22Rv1 (cell line): ENCODE results near the gene ALDH5A1.

Source experiments
- H3K27ac ChIP-seq: fragments of 450-650 bp; 2 replicates; pipeline ENCODE4 v1.5.1; 2017
- CTCF ChIP-seq: fragments of 450-650 bp; IDR thresholded peaks from 2 replicates; pipeline ENCODE4 v1.5.1; 2017; ENCODE audit warnings: mild to moderate bottlenecking
- ZFX ChIP-seq: fragments of 450-650 bp; IDR thresholded peaks from 2 replicates; pipeline ENCODE4 v1.6.1; 2017; ENCODE audit warnings: antibody characterized with exemption, borderline replicate concordance

ALDH5A1 gene

GRCh38 chr6:24453921-24454320 lies 40.8 kb upstream of the ALDH5A1 start:
- TF ChIP-seq CTCF: no peak
- no peak for TF ChIP-seq ZFX

DNA sequence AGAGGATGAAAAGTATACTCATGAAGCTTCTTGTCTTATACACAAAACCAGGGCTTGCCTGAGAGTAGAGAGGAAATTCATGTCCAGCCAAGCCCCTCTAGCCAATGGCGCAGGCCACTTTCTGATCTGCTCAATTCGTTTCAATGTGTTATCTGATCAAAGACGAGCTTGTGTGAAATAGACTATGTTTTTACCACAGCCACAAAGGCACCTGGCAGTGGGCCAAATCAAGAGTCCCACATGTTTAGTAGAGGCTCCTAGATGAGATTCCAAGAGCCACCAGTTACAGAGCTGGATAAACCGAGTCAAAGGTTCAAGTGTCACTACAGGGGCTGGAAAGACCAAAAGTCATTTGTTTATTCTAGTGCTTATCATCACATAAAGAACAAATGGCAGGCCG lies 40.3 kb upstream of the ALDH5A1 start:
- TF ChIP-seq CTCF: no peak
- no peak for TF ChIP-seq ZFX

More at GRCh38 chr6:24453921-24454320, 40.8 kb upstream of the ALDH5A1 start:
- H3K27ac ChIP-seq: no peak overlapping the region

DNA sequence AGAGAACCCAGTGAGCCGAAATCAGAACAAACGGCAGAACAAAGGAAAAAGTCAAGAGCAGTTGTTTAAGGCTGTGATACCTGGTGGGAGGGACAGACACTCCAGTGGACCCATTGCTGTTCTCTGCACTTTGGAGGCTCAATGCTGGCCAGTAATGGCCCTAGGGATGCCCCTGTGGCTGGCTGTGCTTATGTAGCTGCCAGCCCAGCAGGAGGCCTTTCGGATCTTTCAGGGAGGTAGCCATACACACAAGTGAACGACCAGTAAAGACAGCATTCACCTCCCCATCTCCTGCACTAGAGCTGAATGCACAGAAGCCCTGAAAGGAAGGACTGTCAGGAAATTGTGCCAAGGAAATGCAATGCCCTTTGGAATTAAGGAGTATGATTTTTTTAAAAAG lies 39.7 kb upstream of the ALDH5A1 start:
- no peak for TF ChIP-seq ZFX
- no peak for TF ChIP-seq CTCF
- H3K27ac ChIP-seq: no peak overlapping the region

More for the DNA sequence above, 40.3 kb upstream of the ALDH5A1 start:
- no peak overlapping the region for H3K27ac ChIP-seq

DNA sequence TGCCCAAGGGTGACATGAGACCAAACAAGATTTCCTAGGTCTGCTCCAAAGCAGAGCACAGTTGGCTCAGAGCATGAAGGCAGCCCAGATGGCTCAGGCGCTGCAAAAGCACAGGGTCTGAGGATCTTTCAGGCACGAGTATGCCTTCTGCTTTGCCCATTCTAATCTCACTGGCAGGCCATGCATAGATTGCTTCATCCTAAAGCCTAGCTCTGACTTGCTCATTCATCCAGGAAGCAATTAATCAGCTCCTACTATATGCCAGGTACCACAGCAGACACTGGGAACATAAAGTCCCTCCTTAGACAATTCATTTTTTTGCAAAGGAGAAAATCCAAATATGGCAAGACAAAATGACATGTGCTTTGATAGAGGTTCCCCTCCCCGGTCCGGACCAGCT lies 36.6 kb upstream of the ALDH5A1 start:
- TF ChIP-seq CTCF (no peak), ZFX (no peak)

DNA sequence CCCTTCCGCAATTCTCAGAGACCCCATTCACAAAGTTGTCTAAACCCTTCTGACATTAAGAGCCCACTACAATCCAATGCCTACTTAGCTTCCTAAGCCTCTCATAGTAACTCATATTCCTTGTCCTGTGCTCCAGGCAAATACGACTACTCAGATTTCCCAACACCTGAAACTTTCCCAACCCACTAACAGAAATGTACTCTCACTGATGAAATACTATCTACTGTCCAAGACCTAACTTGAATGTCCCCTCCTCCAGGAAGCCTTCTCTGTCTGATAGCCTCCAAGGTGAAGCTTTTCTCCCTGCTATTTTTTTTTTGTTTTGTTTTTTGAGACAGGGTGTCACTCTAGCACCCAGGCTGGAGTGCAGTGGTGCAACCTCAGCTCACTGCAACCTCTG lies 35.8 kb upstream of the ALDH5A1 start:
- TF ChIP-seq ZFX (no peak), CTCF (no peak)
- no peak overlapping the region for H3K27ac ChIP-seq

More for the DNA sequence above, 36.6 kb upstream of the ALDH5A1 start:
- no peak overlapping the region for H3K27ac ChIP-seq

GRCh38 chr6:24460966-24461365 lies 33.8 kb upstream of the ALDH5A1 start:
- no peak overlapping the region for H3K27ac ChIP-seq
- TF ChIP-seq ZFX (no peak), CTCF (no peak)

- H3K27ac ChIP-seq: no peak overlapping the region
- TF ChIP-seq CTCF: no peak
- no peak for TF ChIP-seq ZFX
These were observed 30.3 kb upstream of the ALDH5A1 start for GRCh38 chr6:24464253-24465038.
